Subcutaneous adipose tissue (tissue), 4 donors: ENCODE measurements around the gene POLR2F. TPM values are rescaled to one million over a fixed set of nuclear protein-coding genes. Genes with fewer than 3 reads are reported as not detected.

Experiments used
- total RNA-seq, 4 donors: library from RNA; depleted of rRNA; stranded (reverse); fragments of >200 nt; gene quantifications; one replicate each; pipeline ENCODE4 v1.1.0, GENCODE V29; 2016
- TF ChIP-seq, protein P1 (sequence below): fragments of 450-650 bp; IDR thresholded peaks from one replicate; pipeline ENCODE4 v1.5.1; 2016; ENCODE audit warnings: low read depth, mild to moderate bottlenecking, control low read depth, antibody characterized with exemption, moderate library complexity

The POLR2F gene
- total RNA-seq, 4 donors from 2014 or later = 49.3 to 93.9 (median 67.8) TPM

DNA sequence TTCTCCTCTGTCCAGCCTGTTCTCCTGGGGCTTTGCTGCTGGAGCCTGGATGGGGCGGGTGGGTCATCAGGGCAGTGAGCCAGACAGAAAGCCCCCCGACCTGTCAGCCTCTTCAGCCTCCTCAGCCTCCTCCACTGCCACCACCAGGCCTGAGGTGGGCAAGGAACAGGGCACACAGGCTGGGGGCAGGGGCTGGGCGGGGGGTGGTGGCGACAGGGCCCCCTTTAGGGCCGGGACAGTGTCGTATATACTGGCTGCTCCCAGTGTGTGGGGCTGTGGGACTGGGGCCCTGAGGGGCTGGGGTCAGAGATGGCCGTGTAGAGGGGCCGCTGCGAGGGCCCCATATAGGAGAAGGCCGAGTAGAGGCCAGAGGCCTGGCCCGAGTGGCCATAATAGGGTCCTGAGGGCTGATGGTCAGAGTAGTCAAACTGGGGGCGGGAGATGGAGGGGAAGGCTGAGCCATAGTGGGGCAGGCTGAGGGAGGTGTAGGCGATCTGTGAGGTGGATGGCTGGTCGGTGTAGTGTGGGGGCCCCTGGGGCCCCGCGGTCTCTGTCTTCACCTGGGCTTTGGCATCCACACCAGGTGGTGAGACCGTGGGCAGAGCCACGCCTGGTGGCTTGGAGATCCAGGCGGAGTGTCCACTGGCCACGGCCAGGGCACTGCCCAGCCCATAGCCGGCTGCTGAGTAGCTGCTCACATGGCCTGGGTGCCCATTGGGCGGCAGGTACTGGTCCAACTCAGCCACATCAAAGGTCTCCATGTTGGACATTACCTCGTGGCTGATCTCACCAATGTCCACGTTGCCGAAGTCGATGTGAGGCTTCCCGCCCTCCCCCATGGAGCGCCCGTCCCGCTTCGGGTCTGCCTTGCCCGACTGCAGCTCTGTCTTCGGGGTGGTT is 20.0 kb downstream of the POLR2F start:
- TF ChIP-seq, protein P1, sequence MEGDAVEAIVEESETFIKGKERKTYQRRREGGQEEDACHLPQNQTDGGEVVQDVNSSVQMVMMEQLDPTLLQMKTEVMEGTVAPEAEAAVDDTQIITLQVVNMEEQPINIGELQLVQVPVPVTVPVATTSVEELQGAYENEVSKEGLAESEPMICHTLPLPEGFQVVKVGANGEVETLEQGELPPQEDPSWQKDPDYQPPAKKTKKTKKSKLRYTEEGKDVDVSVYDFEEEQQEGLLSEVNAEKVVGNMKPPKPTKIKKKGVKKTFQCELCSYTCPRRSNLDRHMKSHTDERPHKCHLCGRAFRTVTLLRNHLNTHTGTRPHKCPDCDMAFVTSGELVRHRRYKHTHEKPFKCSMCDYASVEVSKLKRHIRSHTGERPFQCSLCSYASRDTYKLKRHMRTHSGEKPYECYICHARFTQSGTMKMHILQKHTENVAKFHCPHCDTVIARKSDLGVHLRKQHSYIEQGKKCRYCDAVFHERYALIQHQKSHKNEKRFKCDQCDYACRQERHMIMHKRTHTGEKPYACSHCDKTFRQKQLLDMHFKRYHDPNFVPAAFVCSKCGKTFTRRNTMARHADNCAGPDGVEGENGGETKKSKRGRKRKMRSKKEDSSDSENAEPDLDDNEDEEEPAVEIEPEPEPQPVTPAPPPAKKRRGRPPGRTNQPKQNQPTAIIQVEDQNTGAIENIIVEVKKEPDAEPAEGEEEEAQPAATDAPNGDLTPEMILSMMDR = no peak

GRCh38 chr22:37975153-37975552 is 21.7 kb downstream of the POLR2F start:
- TF ChIP-seq, protein P1 = no peak

DNA sequence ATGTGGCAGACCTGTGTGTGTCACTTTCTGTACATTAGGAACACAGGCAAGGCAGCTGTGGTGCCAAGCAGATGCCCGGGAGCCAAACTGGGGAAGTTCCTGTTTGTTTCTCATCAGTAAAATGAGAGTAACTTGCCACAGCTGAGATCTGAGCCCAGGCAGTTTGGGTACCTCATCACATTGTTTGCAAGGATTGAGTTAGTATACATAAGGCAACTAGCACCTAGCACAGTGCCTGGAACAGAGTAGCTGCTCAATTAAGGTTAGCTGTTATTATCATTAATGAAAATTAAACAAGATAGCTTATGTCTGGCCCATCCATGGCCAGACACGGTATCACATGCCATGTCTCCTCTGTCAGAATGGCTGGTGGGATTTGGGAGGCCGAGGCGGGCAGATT is 23.0 kb downstream of the POLR2F start:
- TF ChIP-seq, protein P1 = no peak

GRCh38 chr22:37979782-37980181 is 26.3 kb downstream of the POLR2F start:
- TF ChIP-seq, protein P1 = no peak

- TF ChIP-seq, protein P1 = no peak
Observed at GRCh38 chr22:37981282-37982011, 27.9 kb downstream of the POLR2F start.

DNA sequence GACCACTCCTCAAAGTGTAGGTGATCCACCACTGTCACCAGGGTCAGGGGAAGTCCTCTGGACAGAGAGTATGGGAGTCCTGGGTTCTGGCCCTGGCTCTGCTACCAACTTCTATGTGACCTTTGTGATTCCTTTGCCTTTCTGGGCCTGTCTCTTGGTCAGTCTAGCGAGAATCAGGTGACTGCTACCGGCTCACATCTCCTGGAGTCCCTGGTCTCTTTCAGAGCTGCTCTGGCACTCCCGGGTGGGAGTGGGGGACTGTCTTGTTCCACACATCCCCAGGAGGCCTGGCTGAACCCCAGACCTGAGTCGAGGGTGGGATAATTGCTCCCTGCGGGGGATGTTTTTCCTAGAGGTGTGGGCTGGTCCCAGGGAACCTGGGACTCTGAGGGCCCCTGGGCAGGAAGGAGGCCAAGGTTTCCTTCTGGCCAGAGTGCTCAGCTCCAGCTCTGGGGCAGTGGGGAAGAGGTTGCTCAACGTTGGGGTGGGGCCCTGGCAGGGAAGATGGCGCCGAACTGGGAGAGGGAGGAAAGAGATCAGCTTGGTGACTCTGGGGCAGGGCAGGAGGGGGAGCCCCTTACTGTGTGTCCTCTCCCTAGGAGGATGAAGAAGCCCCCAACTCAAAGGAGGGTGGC is 28.8 kb downstream of the POLR2F start:
- TF ChIP-seq, protein P1 = no peak
